Uterus (tissue), 4 donors: ENCODE measurements around the gene NR1H3. TPM values are rescaled to one million over a fixed set of nuclear protein-coding genes. Genes with fewer than 3 reads are reported as not detected.
"Not testable (repeated sequence)": the region's sequence is repeated elsewhere in the genome, so short reads cannot be mapped to it uniquely, and the experiment has no call there.

ENCODE experiments used
- DNase-seq, 2 donors: peaks; one replicate each; pipeline ENCODE4 v3.0.0-alpha.2; 2019 to 2020
- H3K27ac ChIP-seq, 2 donors: fragments of 200-600 bp; sonication (generic); 1 replicate in 1 of 2; 2 replicates in 1 of 2; pipeline ENCODE4 v1.5.1; 2016 to 2018
- H3K27me3 ChIP-seq, 2 donors: fragments of 200-600 bp; sonication (generic); one replicate each; pipeline ENCODE4 v1.5.1; 2018 to 2019; ENCODE audit warnings: control low read depth in 1 of 2
- H3K36me3 ChIP-seq, 2 donors: fragments of 200-600 bp; sonication (generic); one replicate each; pipeline ENCODE4 v1.5.1; 2019; ENCODE audit warnings: control low read depth in 1 of 2
- H3K4me1 ChIP-seq, 2 donors: fragments of 200-600 bp; sonication (generic); one replicate each; pipeline ENCODE4 v1.5.1; 2018 to 2019; ENCODE audit warnings: control low read depth in 1 of 2
- H3K4me3 ChIP-seq, 2 donors: fragments of 200-600 bp; sonication (generic); 1 replicate in 1 of 2; 2 replicates in 1 of 2; pipeline ENCODE4 v1.5.1; 2018 to 2019; ENCODE audit warnings: mild to moderate bottlenecking in 1 of 2
- H3K9me3 ChIP-seq, 2 donors: fragments of 200-600 bp; sonication (generic); one replicate each; pipeline ENCODE4 v1.5.1; 2019; ENCODE audit warnings: control low read depth in 1 of 2
- CTCF ChIP-seq, 4 experiments: fragments of 200-600 bp in 2 of 4; fragments of 450-650 bp in 2 of 4; sonication (generic) in 2 of 4; IDR thresholded peaks; one replicate each; pipeline ENCODE4 v1.5.1; 2016 to 2019; ENCODE audit warnings: antibody characterized with exemption in 4 of 4, mild to moderate bottlenecking in 2 of 4, moderate library complexity in 1 of 4
- POLR2A ChIP-seq, 2 donors: fragments of 450-650 bp; IDR thresholded peaks; one replicate each; pipeline ENCODE4 v1.6.1; 2016; ENCODE audit warnings: antibody characterized with exemption in 2 of 2, mild to moderate bottlenecking in 1 of 2, moderate library complexity in 1 of 2
- intact Hi-C: fragments of 100-400 bp; cut with DNase I; formaldehyde crosslinking; loops from one replicate; pipeline ENCODE4 v1.15.1; 2023; ENCODE audit warnings: low total_unique reads
- total RNA-seq, 4 donors: library from RNA; depleted of rRNA in 3 of 4; stranded (reverse); fragments of >200 nt in 3 of 4; gene quantifications; one replicate each; pipeline versions ENCODE4 v1.1.0 to v1.2.4, GENCODE V29; 2014 to 2023
- donor health status: DM: yes; HTN: yes; CAD: no.

The NR1H3 gene
- total RNA-seq, 4 donors from 2014 or later: 14.1 to 49.0 (median 31.9) TPM

DNA sequence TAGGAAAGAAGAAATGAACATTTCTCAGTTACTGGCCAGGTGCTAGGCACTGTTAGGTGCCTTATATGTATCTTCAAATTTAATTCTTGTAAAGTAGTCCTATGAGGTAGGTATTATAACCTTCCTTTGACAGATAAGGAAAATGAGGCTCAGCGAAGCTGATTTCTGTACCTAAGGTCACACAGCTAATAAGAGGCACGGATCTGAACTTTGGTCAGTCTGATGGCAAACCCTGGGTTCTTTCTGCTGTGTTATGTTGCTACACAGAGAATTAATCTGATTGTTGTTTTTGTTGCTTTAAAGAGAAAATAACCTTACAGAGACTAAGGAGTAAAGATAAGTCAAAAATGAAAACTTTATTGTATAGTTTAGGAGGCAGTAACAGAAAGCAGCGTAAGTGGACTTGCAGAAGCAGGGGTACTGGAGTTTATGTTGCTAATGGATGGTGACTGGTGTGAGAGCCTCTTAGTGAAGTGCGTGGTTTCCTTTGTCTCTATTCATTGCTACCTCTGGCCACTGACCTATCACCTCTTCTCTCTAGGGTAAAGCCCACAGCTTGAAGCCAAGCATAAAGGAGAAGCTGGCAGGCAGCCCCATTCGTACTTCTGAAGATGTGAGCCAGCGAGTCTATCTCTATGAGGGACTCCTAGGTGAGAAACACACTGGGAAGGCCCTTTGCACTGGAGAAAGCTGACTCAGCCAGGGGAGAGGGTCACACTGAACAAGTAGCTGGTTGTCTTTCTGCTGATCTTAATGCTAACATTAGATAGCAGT lies 50.4 kb downstream of the NR1H3 start:
- TF ChIP-seq CTCF (IDR thresholded peaks at IDR 0.05) (no peak), POLR2A (IDR thresholded peaks at IDR 0.05) (no peak)
- Histone ChIP-seq H3K27me3 (no peaks in the 10 kb centered on the region), H3K9me3 (peaks cover 0 to 2% of the 10 kb centered on the region in 2 donors), H3K4me1 (no peaks in the 10 kb centered on the region), H3K36me3 (no peaks in the 10 kb centered on the region), H3K4me3 (no peak overlapping the region), H3K27ac (no peak overlapping the region)
- intact Hi-C loops: no loop called here
- DNase-seq: no peak

- Histone ChIP-seq H3K9me3 (no peaks in the 10 kb centered on the region), H3K36me3 (no peaks in the 10 kb centered on the region), H3K4me1 (no peaks in the 10 kb centered on the region), H3K4me3 (no peak overlapping the region), H3K27ac (no peak overlapping the region), H3K27me3 (no peaks in the 10 kb centered on the region)
- TF ChIP-seq POLR2A (IDR thresholded peaks at IDR 0.05): no peak
- TF ChIP-seq CTCF (IDR thresholded peaks at IDR 0.05): no peak
- intact Hi-C loops: no loop called here
- no peak for DNase-seq
Measured at GRCh38 chr11:47314992-47315391, 57.2 kb downstream of the NR1H3 start.

GRCh38 chr11:47316501-47316900 lies 58.7 kb downstream of the NR1H3 start:
- H3K9me3 ChIP-seq, H3K36me3 ChIP-seq: not testable (repeated sequence)

GRCh38 chr11:47317064-47317828 lies 59.5 kb downstream of the NR1H3 start:
- Histone ChIP-seq H3K27ac (no peak overlapping the region), H3K4me3 (no peak overlapping the region), H3K4me1 (no peaks in the 10 kb centered on the region), H3K9me3 (no peaks in the 10 kb centered on the region), H3K27me3 (no peaks in the 10 kb centered on the region), H3K36me3 (no peaks in the 10 kb centered on the region)
- intact Hi-C loops: no loop called here
- DNase-seq: no peak
- TF ChIP-seq CTCF (IDR thresholded peaks at IDR 0.05) (no peak), POLR2A (IDR thresholded peaks at IDR 0.05) (no peak)

More at GRCh38 chr11:47316501-47316900, 58.7 kb downstream of the NR1H3 start:
- H3K27ac ChIP-seq, H3K4me3 ChIP-seq, DNase-seq, H3K4me1 ChIP-seq, H3K27me3 ChIP-seq, intact Hi-C loops: not testable (repeated sequence)

GRCh38 chr11:47318166-47318565 lies 60.4 kb downstream of the NR1H3 start:
- Histone ChIP-seq H3K9me3 (no peaks in the 10 kb centered on the region), H3K4me1 (no peaks in the 10 kb centered on the region), H3K36me3 (no peaks in the 10 kb centered on the region), H3K27me3 (no peaks in the 10 kb centered on the region), H3K4me3 (no peak overlapping the region), H3K27ac (no peak overlapping the region)
- no peak for DNase-seq
- TF ChIP-seq POLR2A (IDR thresholded peaks at IDR 0.05) (no peak), CTCF (IDR thresholded peaks at IDR 0.05) (no peak)
- intact Hi-C loops: no loop called here

Other genes with a start within 250 kb of the NR1H3 start
- gene ARFGAP2, start 81.1 kb upstream of the NR1H3 start, total RNA-seq: 100 to 1,000 TPM in 3 of 4 donors, 10 to 100 TPM in 1; 57.4 to 243 (median 151) TPM
- 10 to 100 TPM; 28.1 to 80.3 (median 47.1) TPM for gene PACSIN3, start 71.6 kb upstream of the NR1H3 start, total RNA-seq
- gene DDB2, start 43.0 kb upstream of the NR1H3 start, total RNA-seq: 10 to 100 TPM; 13.8 to 65.9 (median 23.8) TPM
- 10 to 100 TPM; 25.6 to 36.6 (median 27.1) TPM for gene ACP2, start 9.2 kb upstream of the NR1H3 start, total RNA-seq
- gene MADD, start 12.1 kb downstream of the NR1H3 start, total RNA-seq: 100 to 1,000 TPM in 1 of 4 donors, 10 to 100 TPM in 3; 26.8 to 234 (median 47.2) TPM
- under 1 TPM in 2 of 4 donors, not detected in 2; 0.09 to 0.14 TPM for gene MYBPC3, start 94.7 kb downstream of the NR1H3 start, total RNA-seq
- 1 to 10 TPM; 4.9 to 9.7 (median 7.6) TPM for gene SPI1, start 120.6 kb downstream of the NR1H3 start, total RNA-seq
- gene SLC39A13, start 150.6 kb downstream of the NR1H3 start, total RNA-seq: 10 to 100 TPM; 30.9 to 79.2 (median 64.2) TPM
- gene PSMC3, start 168.4 kb downstream of the NR1H3 start, total RNA-seq: 100 to 1,000 TPM in 1 of 4 donors, 10 to 100 TPM in 3; 43.8 to 161 (median 96.2) TPM
- gene RAPSN, start 191.1 kb downstream of the NR1H3 start, total RNA-seq: under 1 TPM in 1 of 4 donors, not detected in 3; 0.41 TPM